C4-2B (cell line): ENCODE results near the gene ZSCAN12.

Experiments
- H3K27ac ChIP-seq: fragments of 450-650 bp; 2 replicates; pipeline ENCODE4 v1.5.1; 2017
- CTCF ChIP-seq: fragments of 450-650 bp; conservative IDR thresholded peaks from 2 replicates; pipeline ENCODE4 v1.5.1; 2017; ENCODE audit warnings: mild to moderate bottlenecking
- ZFX ChIP-seq: fragments of 450-650 bp; IDR thresholded peaks from 2 replicates; pipeline ENCODE4 v1.6.1; 2017

Gene ZSCAN12

DNA sequence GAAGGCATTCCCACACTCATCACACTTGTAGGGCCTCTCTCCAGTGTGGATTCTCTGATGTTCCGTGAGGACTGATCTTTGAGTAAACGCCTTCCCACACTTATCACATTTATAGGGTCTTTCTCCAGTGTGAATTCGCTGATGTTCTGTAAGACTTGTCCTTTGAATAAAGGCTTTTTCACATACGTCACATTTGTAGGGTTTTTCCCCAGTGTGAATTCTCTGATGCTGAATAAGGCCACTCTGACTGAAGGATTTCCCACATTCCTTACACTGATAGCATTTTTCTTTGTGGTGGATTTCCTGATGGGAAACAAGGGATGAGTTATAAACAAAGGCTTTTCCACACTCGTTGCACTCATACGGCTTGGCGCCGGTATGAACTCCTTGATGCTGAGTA, 8.9 kb downstream of the ZSCAN12 start:
- H3K27ac ChIP-seq, result no peak overlapping the region
- TF ChIP-seq ZFX (no peak), CTCF (no peak)

DNA sequence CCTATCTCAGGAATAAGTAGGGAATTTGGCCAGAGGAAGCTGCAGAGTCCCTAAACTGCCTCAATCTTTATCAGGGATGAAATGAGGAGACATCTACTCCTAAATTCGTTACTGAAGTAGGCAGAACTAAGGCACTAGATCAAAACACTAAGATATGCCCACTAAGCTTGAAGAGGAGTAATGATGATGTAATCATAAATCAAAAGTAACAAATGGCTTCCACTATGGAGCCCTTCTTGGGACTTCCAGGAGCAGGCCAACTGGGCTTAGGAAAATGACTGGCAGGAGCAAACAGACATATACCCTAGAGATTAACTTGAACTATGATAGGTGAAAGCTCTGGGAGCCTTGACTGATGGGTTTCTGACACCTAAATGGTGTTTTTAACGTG, 15.4 kb downstream of the ZSCAN12 start:
- no peak overlapping the region for H3K27ac ChIP-seq

DNA sequence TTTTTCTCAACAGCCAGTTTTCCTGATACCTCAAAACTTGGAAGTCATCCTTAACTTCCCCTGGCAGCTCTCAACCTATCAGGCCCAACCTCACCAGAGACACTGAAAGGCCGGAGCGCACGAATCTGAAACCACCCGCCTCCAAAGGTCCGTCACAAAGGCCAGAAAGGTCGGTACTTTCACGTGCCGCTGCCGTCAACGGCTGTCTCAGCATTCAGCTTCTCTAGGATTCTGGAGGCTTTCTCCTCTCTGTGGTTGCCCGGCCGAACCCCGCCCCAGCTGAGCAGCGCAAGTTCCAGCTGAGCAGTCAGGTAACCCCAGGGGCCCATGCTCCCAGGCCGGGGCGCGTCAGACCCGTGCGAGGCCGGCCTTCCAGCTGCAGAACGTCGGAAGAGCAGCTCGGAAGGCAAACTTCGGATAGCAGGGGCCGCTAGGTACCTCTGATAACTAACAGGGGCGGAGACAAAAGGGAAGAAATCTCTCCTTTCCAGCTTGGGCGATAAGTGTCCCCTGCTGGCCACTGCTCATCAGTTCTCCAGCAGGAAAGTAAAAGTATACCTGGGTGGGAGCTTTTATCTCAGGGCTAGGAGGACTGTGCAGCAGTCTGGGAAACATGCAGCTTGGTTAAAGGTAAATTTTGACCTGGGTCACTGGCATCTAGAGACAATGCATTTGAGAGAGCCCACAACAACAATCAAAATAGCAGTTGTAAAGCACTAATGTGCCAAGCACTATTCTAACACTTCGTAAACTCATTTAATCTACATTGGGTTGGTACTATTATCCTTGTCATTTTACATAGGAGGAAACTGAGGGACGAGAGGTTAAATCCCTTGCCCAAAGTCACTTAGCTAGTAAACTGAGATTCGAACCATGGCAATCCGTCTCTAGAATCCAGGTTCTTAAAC, 16.1 kb downstream of the ZSCAN12 start:
- TF ChIP-seq CTCF (peak; percentile 84), ZFX (no peak; the same call in 1 of the 2 replicates)
- peak overlapping the region; percentile 67 for H3K27ac ChIP-seq

More for the DNA sequence above, 15.4 kb downstream of the ZSCAN12 start:
- no peak for TF ChIP-seq ZFX
- no peak for TF ChIP-seq CTCF

DNA sequence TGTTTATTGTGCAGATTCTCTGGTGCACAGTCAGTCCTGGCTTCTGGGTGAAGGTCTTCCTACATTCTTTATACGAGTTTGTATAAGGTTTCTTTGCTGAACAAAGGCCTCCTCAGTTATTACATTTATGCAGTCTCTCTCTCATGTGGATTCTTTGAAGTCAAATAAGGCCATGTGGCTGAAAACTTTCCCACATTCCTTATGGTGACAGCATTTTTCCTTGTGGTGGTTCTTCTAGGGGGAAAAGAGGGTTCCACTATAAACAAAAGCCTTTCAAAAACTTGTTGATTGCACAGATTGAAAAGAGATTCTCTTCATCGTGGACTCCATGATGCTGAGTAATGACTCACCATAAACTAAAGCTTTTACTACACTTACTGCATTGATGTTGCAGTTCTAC, 19.2 kb downstream of the ZSCAN12 start:
- H3K27ac ChIP-seq, result no peak overlapping the region
- TF ChIP-seq CTCF (no peak), ZFX (no peak)

- H3K27ac ChIP-seq, result no peak overlapping the region
- no peak for TF ChIP-seq CTCF
- no peak for TF ChIP-seq ZFX
Observed at GRCh38 chr6:28378644-28379043, 20.9 kb downstream of the ZSCAN12 start.

DNA sequence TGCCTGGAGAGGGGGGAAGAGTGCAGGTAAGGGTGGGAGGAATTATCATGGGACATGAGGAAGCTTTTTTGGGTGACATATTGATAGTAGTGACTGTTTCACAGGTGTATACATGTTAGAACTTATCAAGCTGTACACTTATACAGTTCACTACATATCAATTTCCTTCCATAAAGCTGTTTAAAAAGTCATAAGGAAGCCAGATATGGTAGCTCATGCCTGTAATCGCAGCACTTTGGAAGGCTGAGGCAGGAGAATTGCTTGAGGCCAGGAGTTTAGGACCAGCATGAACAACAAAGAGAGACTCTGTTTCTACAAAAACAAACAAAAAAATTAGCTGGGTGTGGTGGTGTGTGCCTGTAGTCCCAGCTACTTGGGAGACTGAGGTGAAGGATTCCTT, 21.7 kb downstream of the ZSCAN12 start:
- TF ChIP-seq ZFX, result no peak
- no peak for TF ChIP-seq CTCF
- H3K27ac ChIP-seq, result no peak overlapping the region

- TF ChIP-seq ZFX, result no peak
- no peak for TF ChIP-seq CTCF
- no peak overlapping the region for H3K27ac ChIP-seq
Observed at GRCh38 chr6:28373925-28374324, 25.6 kb downstream of the ZSCAN12 start.
